ENCODE results near the gene PCK2. TPM values are rescaled to one million over a fixed set of nuclear protein-coding genes. Genes with fewer than 3 reads are reported as not detected.
A peak's percentile ranks its signal among the peaks of the same experiment; 100 is the strongest.

Gene PCK2
- total and polyA plus RNA-seq, 2 of the 8 experiments (the other 6 are each of a cell fraction or from before 2014, with no cell fraction given): 81.9 to 115 TPM

- H3K23me2 ChIP-seq (ENCODE audit: low read depth, low read length): peaks cover 11% of the 10 kb centered on the region; the same call in 1 of the 2 replicates
- H3K18ac ChIP-seq (ENCODE audit: extremely low read depth, low read length): no peak overlapping the region; the same call in 1 of the 2 replicates
- no peaks in the 10 kb centered on the region for H3K79me1 ChIP-seq (ENCODE audit: low read depth, low read length)
- no peak overlapping the region for H4K91ac ChIP-seq (replicated peaks; ENCODE audit: insufficient read length, low read length)
- no peak overlapping the region for H3K9ac ChIP-seq (replicated peaks in 1 of 4; ENCODE audit: extremely low read depth in 1 of 4, low read depth in 3 of 4, low read length in 3 of 4)
- H4K20me1 ChIP-seq (replicated peaks in 1 of 2; ENCODE audit: control insufficient read depth in 1 of 2, insufficient read depth in 2 of 2, low read length in 2 of 2): no peaks in the 10 kb centered on the region
- H3K36me3 ChIP-seq (ENCODE audit: control insufficient read depth in 2 of 4, insufficient read depth in 4 of 4, low read length in 3 of 4): no peaks in the 10 kb centered on the region
- no peak overlapping the region for H3K23ac ChIP-seq (ENCODE audit: insufficient read length)
- peak overlapping the region in 3 of 4 experiments; percentile 23 to 67 (median 66); a peak in 5 of 8 replicates for H3K4me3 ChIP-seq (ENCODE audit: extremely low read depth in 1 of 4, insufficient read depth in 2 of 4, low read depth in 3 of 4, low read length in 4 of 4)
- no peak overlapping the region for H3K4ac ChIP-seq (replicated peaks; ENCODE audit: insufficient read length, low read depth, low read length)
- H3K4me1 ChIP-seq (replicated peaks in 1 of 4; ENCODE audit: control insufficient read depth in 3 of 4, insufficient read depth in 4 of 4, low read length in 3 of 4): peaks cover 0 to 17% (median 12%) of the 10 kb centered on the region in 4 experiments; a peak in 6 of 7 replicates
- DNase-seq (ENCODE audit: low read depth in 1 of 2, low spot score in 2 of 2) (no peak), FAIRE-seq (no peak)
- no peak overlapping the region for H4K5ac ChIP-seq (ENCODE audit: insufficient read length, low read depth, low read length)
- H2AK5ac ChIP-seq (ENCODE audit: low read depth, low read length): peak overlapping the region; percentile 65; the same call in 1 of the 2 replicates
- H2BK15ac ChIP-seq (ENCODE audit: low read length): 0 out of 2 replicates have a peak overlapping the region, but pooled peaks have one; percentile 53
- no peak overlapping the region for H2BK20ac ChIP-seq (ENCODE audit: low read length)
- TF ChIP-seq MAX (IDR thresholded peaks at IDR 0.05) (no peak), EZH2 (IDR thresholded peaks at IDR 0.05; ENCODE audit: low read depth, low read length, severe bottlenecking) (no peak)
- no peaks in the 10 kb centered on the region for H3K9me3 ChIP-seq (ENCODE audit: insufficient read depth in 2 of 2, low read depth in 1 of 2, low read length in 1 of 2)
- no peaks in the 10 kb centered on the region for H3K79me2 ChIP-seq (ENCODE audit: control insufficient read depth in 1 of 2, insufficient read depth in 2 of 2, low read length in 2 of 2)
- 14% methylated on average over 24 of the region's 26 CpGs; no CpG with 5 or more reads in 1 of the 2 experiments for WGBS, 2 experiments (ENCODE audit: extremely low coverage in 1 of 2, insufficient coverage in 1 of 2, insufficient read length in 1 of 2, insufficient replicate concordance in 2 of 2, low coverage in 1 of 2, low lambda C conversion rate in 2 of 2, missing lambda C conversion rate in 1 of 2)
- H3K56ac ChIP-seq (replicated peaks; ENCODE audit: insufficient read length, low read depth, low read length): no peak overlapping the region
- H2AFZ ChIP-seq (ENCODE audit: low read length): no peak overlapping the region
- H4K8ac ChIP-seq (ENCODE audit: extremely low read depth, insufficient read depth, low read length): no peak overlapping the region; the same call in 1 of the 2 replicates
- no peak overlapping the region for H2BK12ac ChIP-seq (ENCODE audit: low read depth, low read length)
- ChIA-PET POLR2A (ENCODE audit: partially characterized antibody) (interaction anchor here (1.0 to 27.2 kb wide), 12 partner anchors 9 to 161 kb away, joined by 3 to 626 read pairs (median 6); partner anchors contain the start of genes CARMIL3, CPNE6, DCAF11 and EMC9), CTCF (ENCODE audit: partially characterized antibody) (interaction anchor here (0.8 to 23.8 kb wide), 10 partner anchors 11 to 129 kb away, joined by 3 to 316 read pairs (median 6); partner anchors contain the start of genes DCAF11, DHRS4 and PCK2)
- H3K4me2 ChIP-seq (ENCODE audit: insufficient read depth in 1 of 2, low read depth in 2 of 2, low read length in 2 of 2): peak overlapping the region; percentile 75 to 84
- H2BK120ac ChIP-seq (replicated peaks; ENCODE audit: low read depth, low read length): no peak overlapping the region
- no peak overlapping the region for H3K27ac ChIP-seq (ENCODE audit: low read depth, low read length)
- H3K27me3 ChIP-seq (replicated peaks in 1 of 4; ENCODE audit: control insufficient read depth in 3 of 4, extremely low read depth in 1 of 4, insufficient read depth in 3 of 4, low read length in 3 of 4): peaks cover 0 to 10% (median 7%) of the 10 kb centered on the region in 4 experiments; a peak in 5 of 7 replicates
- H3K14ac ChIP-seq (ENCODE audit: insufficient read length): no peak overlapping the region
- H2BK5ac ChIP-seq (ENCODE audit: low read depth, low read length): 0 out of 2 replicates have a peak overlapping the region, but pooled peaks have one; percentile 87
These were observed 12.3 kb upstream of the PCK2 start for GRCh38 chr14:24081739-24082211.

All from H1 (cell line).